WTC11 (cell line): Measurements from ENCODE around the gene RFC5. TPM values are rescaled to one million over a fixed set of nuclear protein-coding genes. Genes with fewer than 3 reads are reported as not detected.

ENCODE experiments used
- ATAC-seq: fragments of 200-7000 bp; cut with Tn5 transposase; 2 replicates; pipeline ENCODE4 v1.10.0; 2021; ENCODE audit warnings: mild to moderate bottlenecking, moderate library complexity
- CTCF ChIA-PET: fragments of 300-600 bp; sonication (Branson Sonifier 250); formaldehyde crosslinking; loops from one replicate; lab custom pipeline; 2021; ENCODE audit warnings: antibody characterized with exemption; lab: Charles Lee
- POLR2A ChIA-PET: fragments of 350-600 bp; sonication (Branson Sonifier 250); formaldehyde crosslinking; loops from one replicate; lab custom pipeline; 2021; ENCODE audit warnings: antibody characterized with exemption; lab: Charles Lee
- DNase-seq: peaks from one replicate; pipeline ENCODE4 v3.0.0; 2021; ENCODE audit warnings: low spot score
- H3K27ac Mint-ChIP-seq: 2 replicates; pipeline ENCODE4 v1.8.0; 2021; ENCODE audit warnings: mixed read lengths
- H3K27me3 Mint-ChIP-seq: 2 replicates; pipeline ENCODE4 v1.8.0; 2021; ENCODE audit warnings: low read depth, mild to moderate bottlenecking, moderate library complexity, mixed read lengths
- H3K36me3 Mint-ChIP-seq: 2 replicates; pipeline ENCODE4 v1.8.0; 2021; ENCODE audit warnings: mixed read lengths
- H3K4me1 Mint-ChIP-seq: 2 replicates; pipeline ENCODE4 v1.8.0; 2022; ENCODE audit warnings: mixed read lengths
- H3K4me3 Mint-ChIP-seq: 2 replicates; pipeline ENCODE4 v1.8.0; 2021; ENCODE audit warnings: mild to moderate bottlenecking, moderate library complexity, mixed read lengths
- H3K9me3 Mint-ChIP-seq: 2 replicates; pipeline ENCODE4 v1.8.0; 2021; ENCODE audit warnings: mixed read lengths
- ATF1 ChIP-seq: sonication (generic); formaldehyde crosslinking; IDR thresholded peaks from 2 replicates; pipeline ENCODE4 v1.8.1; 2023; ENCODE audit warnings: mild to moderate bottlenecking, moderate library complexity, missing genetic modification reagents
- ELF4 ChIP-seq: sonication (generic); formaldehyde crosslinking; IDR thresholded peaks from 2 replicates; pipeline ENCODE4 v1.8.1; 2022; ENCODE audit warnings: low read depth, mild to moderate bottlenecking, moderate library complexity, missing genetic modification reagents
- ETV6 ChIP-seq: sonication (generic); formaldehyde crosslinking; IDR thresholded peaks from 2 replicates; pipeline ENCODE4 v1.8.1; 2022; ENCODE audit warnings: mild to moderate bottlenecking, missing genetic modification reagents
- FOXJ3 ChIP-seq: sonication (generic); formaldehyde crosslinking; IDR thresholded peaks from 2 replicates; pipeline ENCODE4 v1.9.0; 2021; ENCODE audit warnings: missing genetic modification reagents, mild to moderate bottlenecking, borderline replicate concordance
- FOXK1 ChIP-seq: sonication (generic); formaldehyde crosslinking; IDR thresholded peaks from 2 replicates; pipeline ENCODE4 v1.8.0; 2022; ENCODE audit warnings: mild to moderate bottlenecking, moderate library complexity, missing genetic modification reagents
- JAZF1 ChIP-seq: fragments of 250-450 bp; sonication (Bioruptor Pico); IDR thresholded peaks from 2 replicates; pipeline ENCODE4 v1.9.0; 2021; ENCODE audit warnings: moderate library complexity, mild to moderate bottlenecking, inconsistent platforms
- JUN ChIP-seq: sonication (generic); formaldehyde crosslinking; IDR thresholded peaks from 2 replicates; pipeline ENCODE4 v1.8.0; 2023; ENCODE audit warnings: mild to moderate bottlenecking, missing genetic modification reagents
- NFE2L1 ChIP-seq: sonication (generic); formaldehyde crosslinking; IDR thresholded peaks from 2 replicates; pipeline ENCODE4 v1.8.1; 2023; ENCODE audit warnings: missing genetic modification reagents
- NFYB ChIP-seq: sonication (generic); formaldehyde crosslinking; conservative IDR thresholded peaks from 2 replicates; pipeline ENCODE4 v1.8.0; 2022; ENCODE audit warnings: low read depth, missing genetic modification reagents
- RELA ChIP-seq: sonication (generic); formaldehyde crosslinking; IDR thresholded peaks from 2 replicates; pipeline ENCODE4 v1.8.1; 2022; ENCODE audit warnings: missing genetic modification reagents, mild to moderate bottlenecking, borderline replicate concordance
- SMAD3 ChIP-seq: sonication (generic); formaldehyde crosslinking; IDR thresholded peaks from 2 replicates; pipeline ENCODE4 v1.8.0; 2022; ENCODE audit warnings: missing genetic modification reagents, mild to moderate bottlenecking, borderline replicate concordance
- SP1 ChIP-seq: sonication (generic); formaldehyde crosslinking; conservative IDR thresholded peaks from 2 replicates; pipeline ENCODE4 v1.8.1; 2022; ENCODE audit warnings: missing genetic modification reagents
- TEAD1 ChIP-seq: sonication (generic); formaldehyde crosslinking; IDR thresholded peaks from 2 replicates; pipeline ENCODE4 v1.8.0; 2022; ENCODE audit warnings: mild to moderate bottlenecking, missing genetic modification reagents
- TP53 ChIP-seq: sonication (generic); formaldehyde crosslinking; IDR thresholded peaks from 2 replicates; pipeline ENCODE4 v1.8.1; 2023; ENCODE audit warnings: mild to moderate bottlenecking, missing genetic modification reagents
- ZBTB21 ChIP-seq: sonication (generic); formaldehyde crosslinking; IDR thresholded peaks from 2 replicates; pipeline ENCODE4 v1.8.1; 2023; ENCODE audit warnings: mild to moderate bottlenecking, missing genetic modification reagents, borderline replicate concordance
- total RNA-seq: library from RNA; stranded (reverse); gene quantifications from 3 replicates; pipeline ENCODE4 v1.2.3, GENCODE V29; 2021
- TF ChIP-seq, protein P1 (sequence below): sonication (generic); formaldehyde crosslinking; IDR thresholded peaks from 2 replicates; pipeline ENCODE4 v1.8.0; 2022; ENCODE audit warnings: mild to moderate bottlenecking, missing genetic modification reagents
- TF ChIP-seq, protein P2 (sequence below): sonication (generic); formaldehyde crosslinking; IDR thresholded peaks from 2 replicates; pipeline ENCODE4 v1.8.0; 2022; ENCODE audit warnings: mild to moderate bottlenecking, missing genetic modification reagents
- TF ChIP-seq, protein P3 (sequence below): sonication (generic); formaldehyde crosslinking; IDR thresholded peaks from 2 replicates; pipeline ENCODE4 v1.8.1; 2023; ENCODE audit warnings: mild to moderate bottlenecking, missing genetic modification reagents
- TF ChIP-seq, protein P4 (sequence below): fragments of 250-450 bp; sonication (Bioruptor Pico); IDR thresholded peaks from 2 replicates; pipeline ENCODE4 v1.9.0; 2021; ENCODE audit warnings: mild to moderate bottlenecking, borderline replicate concordance

The RFC5 gene
- total RNA-seq, 1 experiment from 2014 or later: 35.2 TPM

DNA sequence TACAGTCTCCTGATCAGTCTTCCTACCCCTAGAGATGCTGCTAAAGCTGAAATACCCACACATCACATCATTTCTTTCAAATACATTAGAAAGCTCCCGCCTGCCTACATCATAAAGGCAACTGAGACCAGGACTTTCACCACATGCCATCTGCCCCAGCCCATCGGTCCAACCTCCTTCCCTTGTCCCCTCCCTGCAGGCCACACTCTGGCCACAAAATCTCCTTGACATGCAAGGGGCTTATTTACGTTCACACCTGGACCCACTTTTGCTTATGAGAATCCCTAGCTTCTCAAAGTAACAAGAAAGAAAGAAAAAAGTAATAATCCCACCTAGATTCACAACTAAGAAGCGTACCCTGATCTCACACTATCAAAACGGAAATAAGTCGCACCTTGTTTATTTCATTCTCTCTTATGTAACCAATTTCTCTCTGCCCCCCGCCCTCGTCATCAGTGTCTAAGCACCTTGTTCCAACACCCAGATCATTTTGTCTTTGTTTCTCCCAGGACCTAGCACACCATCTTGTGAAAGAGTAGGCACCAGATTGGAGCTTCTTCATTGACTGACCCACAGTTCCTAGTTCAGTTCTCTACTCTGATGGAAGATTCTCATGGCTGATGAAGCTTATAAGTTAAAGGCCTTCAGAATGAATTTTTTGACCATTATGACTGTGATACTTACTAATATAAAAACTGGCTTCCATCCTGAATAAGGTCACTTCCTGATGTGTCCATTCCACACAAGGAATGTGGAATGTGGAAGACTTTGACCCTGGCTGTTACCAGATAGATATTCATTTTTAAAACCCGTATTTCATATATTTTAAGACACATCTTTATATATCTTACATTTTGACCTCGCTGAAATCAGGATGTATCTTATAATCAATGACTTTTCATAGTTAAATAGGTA is 36.8 kb downstream of the RFC5 start:
- TF ChIP-seq JUN (CRISPR knock-in tag) (no peak), SP1 (CRISPR knock-in tag) (no peak), FOXK1 (CRISPR knock-in tag) (no peak), TP53 (CRISPR knock-in tag) (no peak), JAZF1 (CRISPR knock-in tag) (no peak), FOXJ3 (CRISPR knock-in tag) (no peak), SMAD3 (CRISPR knock-in tag) (no peak), NFE2L1 (CRISPR knock-in tag) (no peak), ATF1 (CRISPR knock-in tag) (no peak), ETV6 (CRISPR knock-in tag) (no peak), TEAD1 (CRISPR knock-in tag) (no peak), ZBTB21 (CRISPR knock-in tag) (no peak), RELA (CRISPR knock-in tag) (no peak), ELF4 (no peak), NFYB (no peak)
- TF ChIP-seq, protein P1, sequence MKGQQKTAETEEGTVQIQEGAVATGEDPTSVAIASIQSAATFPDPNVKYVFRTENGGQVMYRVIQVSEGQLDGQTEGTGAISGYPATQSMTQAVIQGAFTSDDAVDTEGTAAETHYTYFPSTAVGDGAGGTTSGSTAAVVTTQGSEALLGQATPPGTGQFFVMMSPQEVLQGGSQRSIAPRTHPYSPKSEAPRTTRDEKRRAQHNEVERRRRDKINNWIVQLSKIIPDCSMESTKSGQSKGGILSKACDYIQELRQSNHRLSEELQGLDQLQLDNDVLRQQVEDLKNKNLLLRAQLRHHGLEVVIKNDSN (CRISPR knock-in tag): no peak
- TF ChIP-seq, protein P2, sequence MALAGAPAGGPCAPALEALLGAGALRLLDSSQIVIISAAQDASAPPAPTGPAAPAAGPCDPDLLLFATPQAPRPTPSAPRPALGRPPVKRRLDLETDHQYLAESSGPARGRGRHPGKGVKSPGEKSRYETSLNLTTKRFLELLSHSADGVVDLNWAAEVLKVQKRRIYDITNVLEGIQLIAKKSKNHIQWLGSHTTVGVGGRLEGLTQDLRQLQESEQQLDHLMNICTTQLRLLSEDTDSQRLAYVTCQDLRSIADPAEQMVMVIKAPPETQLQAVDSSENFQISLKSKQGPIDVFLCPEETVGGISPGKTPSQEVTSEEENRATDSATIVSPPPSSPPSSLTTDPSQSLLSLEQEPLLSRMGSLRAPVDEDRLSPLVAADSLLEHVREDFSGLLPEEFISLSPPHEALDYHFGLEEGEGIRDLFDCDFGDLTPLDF (CRISPR knock-in tag): no peak
- TF ChIP-seq, protein P3, sequence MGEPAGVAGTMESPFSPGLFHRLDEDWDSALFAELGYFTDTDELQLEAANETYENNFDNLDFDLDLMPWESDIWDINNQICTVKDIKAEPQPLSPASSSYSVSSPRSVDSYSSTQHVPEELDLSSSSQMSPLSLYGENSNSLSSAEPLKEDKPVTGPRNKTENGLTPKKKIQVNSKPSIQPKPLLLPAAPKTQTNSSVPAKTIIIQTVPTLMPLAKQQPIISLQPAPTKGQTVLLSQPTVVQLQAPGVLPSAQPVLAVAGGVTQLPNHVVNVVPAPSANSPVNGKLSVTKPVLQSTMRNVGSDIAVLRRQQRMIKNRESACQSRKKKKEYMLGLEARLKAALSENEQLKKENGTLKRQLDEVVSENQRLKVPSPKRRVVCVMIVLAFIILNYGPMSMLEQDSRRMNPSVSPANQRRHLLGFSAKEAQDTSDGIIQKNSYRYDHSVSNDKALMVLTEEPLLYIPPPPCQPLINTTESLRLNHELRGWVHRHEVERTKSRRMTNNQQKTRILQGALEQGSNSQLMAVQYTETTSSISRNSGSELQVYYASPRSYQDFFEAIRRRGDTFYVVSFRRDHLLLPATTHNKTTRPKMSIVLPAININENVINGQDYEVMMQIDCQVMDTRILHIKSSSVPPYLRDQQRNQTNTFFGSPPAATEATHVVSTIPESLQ (CRISPR knock-in tag): no peak
- TF ChIP-seq, protein P4, sequence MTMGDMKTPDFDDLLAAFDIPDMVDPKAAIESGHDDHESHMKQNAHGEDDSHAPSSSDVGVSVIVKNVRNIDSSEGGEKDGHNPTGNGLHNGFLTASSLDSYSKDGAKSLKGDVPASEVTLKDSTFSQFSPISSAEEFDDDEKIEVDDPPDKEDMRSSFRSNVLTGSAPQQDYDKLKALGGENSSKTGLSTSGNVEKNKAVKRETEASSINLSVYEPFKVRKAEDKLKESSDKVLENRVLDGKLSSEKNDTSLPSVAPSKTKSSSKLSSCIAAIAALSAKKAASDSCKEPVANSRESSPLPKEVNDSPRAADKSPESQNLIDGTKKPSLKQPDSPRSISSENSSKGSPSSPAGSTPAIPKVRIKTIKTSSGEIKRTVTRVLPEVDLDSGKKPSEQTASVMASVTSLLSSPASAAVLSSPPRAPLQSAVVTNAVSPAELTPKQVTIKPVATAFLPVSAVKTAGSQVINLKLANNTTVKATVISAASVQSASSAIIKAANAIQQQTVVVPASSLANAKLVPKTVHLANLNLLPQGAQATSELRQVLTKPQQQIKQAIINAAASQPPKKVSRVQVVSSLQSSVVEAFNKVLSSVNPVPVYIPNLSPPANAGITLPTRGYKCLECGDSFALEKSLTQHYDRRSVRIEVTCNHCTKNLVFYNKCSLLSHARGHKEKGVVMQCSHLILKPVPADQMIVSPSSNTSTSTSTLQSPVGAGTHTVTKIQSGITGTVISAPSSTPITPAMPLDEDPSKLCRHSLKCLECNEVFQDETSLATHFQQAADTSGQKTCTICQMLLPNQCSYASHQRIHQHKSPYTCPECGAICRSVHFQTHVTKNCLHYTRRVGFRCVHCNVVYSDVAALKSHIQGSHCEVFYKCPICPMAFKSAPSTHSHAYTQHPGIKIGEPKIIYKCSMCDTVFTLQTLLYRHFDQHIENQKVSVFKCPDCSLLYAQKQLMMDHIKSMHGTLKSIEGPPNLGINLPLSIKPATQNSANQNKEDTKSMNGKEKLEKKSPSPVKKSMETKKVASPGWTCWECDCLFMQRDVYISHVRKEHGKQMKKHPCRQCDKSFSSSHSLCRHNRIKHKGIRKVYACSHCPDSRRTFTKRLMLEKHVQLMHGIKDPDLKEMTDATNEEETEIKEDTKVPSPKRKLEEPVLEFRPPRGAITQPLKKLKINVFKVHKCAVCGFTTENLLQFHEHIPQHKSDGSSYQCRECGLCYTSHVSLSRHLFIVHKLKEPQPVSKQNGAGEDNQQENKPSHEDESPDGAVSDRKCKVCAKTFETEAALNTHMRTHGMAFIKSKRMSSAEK: no peak
- Mint-ChIP-seq H3K4me1 (peaks cover 17% of the 10 kb centered on the region), H3K27ac (peak overlapping the region; percentile 69), H3K4me3 (no peak overlapping the region), H3K36me3 (peaks cover 38% of the 10 kb centered on the region), H3K9me3 (no peaks in the 10 kb centered on the region), H3K27me3 (no peaks in the 10 kb centered on the region)
- ChIA-PET POLR2A (no interaction called here), CTCF (interaction anchor here (3.2 kb wide), 1 partner anchor 178 kb away, joined by 13 read pairs; no protein-coding TSS in a partner anchor)
- DNase-seq (no peak), ATAC-seq (no peak)
